IPS-18a (cell line): ENCODE results near the gene SNX33.
"Not testable (repeated sequence)": the region's sequence is repeated elsewhere in the genome, so short reads cannot be mapped to it uniquely, and the experiment has no call there.

Experiments used
- H3K27ac ChIP-seq: one replicate; pipeline ENCODE4 v1.5.1; 2013; ENCODE audit warnings: low read length
- H3K27me3 ChIP-seq: one replicate; pipeline ENCODE4 v1.6.1; 2013; ENCODE audit warnings: mild to moderate bottlenecking, low read length; ENCODE audit not compliant: control insufficient read depth, insufficient read depth
- H3K36me3 ChIP-seq: one replicate; pipeline ENCODE4 v1.6.1; 2013; ENCODE audit warnings: low read depth, low read length; ENCODE audit not compliant: control insufficient read depth
- H3K4me1 ChIP-seq: one replicate; pipeline ENCODE4 v1.6.1; 2013; ENCODE audit warnings: low read depth, low read length; ENCODE audit not compliant: control insufficient read depth
- H3K4me3 ChIP-seq: one replicate; pipeline ENCODE4 v1.5.1; 2013; ENCODE audit warnings: low read length
- H3K9ac ChIP-seq: one replicate; pipeline ENCODE4 v1.6.1; 2013; ENCODE audit warnings: mild to moderate bottlenecking, low read length, moderate library complexity
- H3K9me3 ChIP-seq: one replicate; pipeline ENCODE4 v1.6.1; 2013; ENCODE audit warnings: low read depth, low read length; ENCODE audit not compliant: control insufficient read depth

The SNX33 gene

DNA sequence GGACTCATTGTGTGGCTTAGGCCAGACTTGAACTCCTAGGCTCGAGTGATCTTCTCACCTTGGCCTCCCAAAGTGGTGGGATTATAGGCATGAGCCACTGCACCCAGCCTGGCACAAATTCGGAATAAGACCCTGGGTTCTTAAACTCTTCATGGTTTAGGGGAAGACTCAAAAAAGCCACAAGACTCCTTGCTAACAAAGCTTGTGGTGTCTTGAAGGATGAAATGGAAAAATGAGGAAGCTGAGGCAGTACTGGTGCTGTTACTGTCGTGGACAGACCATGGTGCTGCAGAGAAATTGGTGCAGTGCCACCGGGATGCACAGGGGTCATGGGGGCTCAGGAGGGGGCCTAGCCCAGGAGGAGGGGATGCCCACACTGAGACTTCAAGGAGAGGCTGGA is 44.6 kb downstream of the SNX33 start:
- H3K27ac ChIP-seq, H3K4me3 ChIP-seq, H3K36me3 ChIP-seq, H3K9me3 ChIP-seq, H3K27me3 ChIP-seq, H3K9ac ChIP-seq: not testable (repeated sequence)
- peaks cover 12% of the 10 kb centered on the region for H3K4me1 ChIP-seq

- H3K9me3 ChIP-seq, H3K27me3 ChIP-seq, H3K27ac ChIP-seq, H3K36me3 ChIP-seq, H3K9ac ChIP-seq, H3K4me3 ChIP-seq: not testable (repeated sequence)
- peaks cover 12% of the 10 kb centered on the region for H3K4me1 ChIP-seq
These were observed 45.3 kb downstream of the SNX33 start for GRCh38 chr15:75693028-75693427.

- no peak overlapping the region for H3K27ac ChIP-seq
- no peaks in the 10 kb centered on the region for H3K9me3 ChIP-seq
- H3K9ac ChIP-seq, result no peak overlapping the region
- H3K4me1 ChIP-seq, result peaks cover 12% of the 10 kb centered on the region
- H3K36me3 ChIP-seq, result no peaks in the 10 kb centered on the region
- no peaks in the 10 kb centered on the region for H3K27me3 ChIP-seq
- H3K4me3 ChIP-seq, result no peak overlapping the region
These were observed 46.0 kb downstream of the SNX33 start for GRCh38 chr15:75693501-75694240.

DNA sequence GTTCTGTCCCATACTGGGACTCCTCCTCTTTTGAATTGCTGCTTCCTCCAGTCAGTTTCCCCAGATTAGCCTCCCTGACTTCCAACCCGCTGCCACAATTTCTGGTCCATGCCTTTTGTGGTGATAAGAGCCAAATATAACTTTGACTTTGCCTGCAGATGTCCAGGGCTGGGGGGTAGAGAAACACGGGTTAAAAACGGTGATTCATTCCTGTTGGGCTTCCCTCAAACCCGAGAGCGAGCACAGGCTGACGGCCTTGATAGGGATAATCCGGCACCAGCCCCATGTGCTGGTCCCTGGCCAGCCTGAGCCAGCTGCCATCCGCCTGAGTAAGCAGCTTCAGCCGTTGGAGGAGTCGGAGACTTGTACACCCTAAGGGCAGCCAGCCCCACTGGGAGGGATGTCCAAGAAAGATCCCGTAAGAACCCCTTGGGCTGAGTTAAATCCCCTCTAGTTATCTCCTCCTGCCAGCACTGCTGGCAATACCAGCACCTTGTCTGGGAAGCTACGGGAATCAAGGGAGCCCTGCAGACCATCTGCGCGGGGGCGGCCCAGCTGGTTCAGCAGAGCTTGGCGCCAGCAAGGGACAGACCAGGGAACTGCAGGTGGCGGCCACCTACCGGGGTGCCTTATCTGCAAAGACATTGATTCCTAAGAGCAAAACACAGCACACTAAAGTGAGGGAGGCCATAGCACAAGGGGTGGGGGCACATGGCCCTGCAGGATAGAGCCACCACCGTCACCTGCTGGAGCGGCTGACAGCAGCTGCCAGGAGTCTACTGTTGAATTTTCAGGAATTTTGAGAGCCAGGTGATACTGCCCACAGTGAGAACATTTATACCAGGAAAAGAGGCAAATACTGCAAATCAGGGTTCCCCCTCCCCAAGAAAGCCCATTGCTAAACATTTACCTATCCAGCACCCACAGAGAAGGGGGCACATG is 46.8 kb downstream of the SNX33 start:
- no peak overlapping the region for H3K4me3 ChIP-seq
- no peak overlapping the region for H3K27ac ChIP-seq
- H3K9ac ChIP-seq, result no peak overlapping the region
- H3K9me3 ChIP-seq, result no peaks in the 10 kb centered on the region
- peaks cover 12% of the 10 kb centered on the region for H3K4me1 ChIP-seq
- no peaks in the 10 kb centered on the region for H3K27me3 ChIP-seq
- H3K36me3 ChIP-seq, result no peaks in the 10 kb centered on the region

- no peaks in the 10 kb centered on the region for H3K9me3 ChIP-seq
- H3K27ac ChIP-seq, result no peak overlapping the region
- no peaks in the 10 kb centered on the region for H3K27me3 ChIP-seq
- no peak overlapping the region for H3K4me3 ChIP-seq
- H3K36me3 ChIP-seq, result no peaks in the 10 kb centered on the region
- peaks cover 12% of the 10 kb centered on the region for H3K4me1 ChIP-seq
- H3K9ac ChIP-seq, result no peak overlapping the region
These were observed 47.5 kb downstream of the SNX33 start for GRCh38 chr15:75695220-75695619.

DNA sequence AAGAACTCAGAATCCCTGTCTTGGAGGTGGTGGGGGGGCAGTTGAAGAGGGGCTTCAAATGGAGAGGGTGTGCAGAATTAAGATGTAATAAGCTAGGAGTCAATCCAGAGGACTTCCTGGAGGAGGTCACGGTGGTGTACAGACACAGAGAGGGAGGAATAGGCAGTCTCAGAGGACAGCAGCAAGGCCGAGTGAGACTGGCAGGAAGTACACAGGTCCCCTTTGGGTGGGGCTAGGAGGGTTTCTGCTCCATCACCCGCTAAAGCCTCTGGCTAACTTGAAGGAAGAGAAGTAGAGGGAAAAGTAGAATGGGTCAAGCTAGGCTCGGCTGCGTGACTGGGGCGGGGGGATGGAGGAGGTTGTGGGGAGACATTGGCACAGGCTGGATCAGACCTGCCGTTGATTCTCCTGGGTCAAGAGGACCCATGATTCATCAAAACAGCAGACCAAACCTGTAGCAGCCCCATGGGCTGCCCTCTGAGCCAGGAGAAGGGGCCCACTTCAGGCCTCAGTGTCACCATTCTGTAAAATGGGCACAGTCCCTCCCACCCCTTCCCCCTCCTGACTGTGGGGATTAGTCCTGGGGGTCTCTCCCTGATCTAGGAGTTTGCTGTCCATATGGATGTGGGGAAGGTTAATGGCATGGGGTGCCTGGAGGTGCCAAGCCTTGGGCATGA is 48.1 kb downstream of the SNX33 start:
- Histone ChIP-seq H3K27me3 (no peaks in the 10 kb centered on the region), H3K4me1 (peaks cover 12% of the 10 kb centered on the region), H3K9me3 (no peaks in the 10 kb centered on the region), H3K27ac (no peak overlapping the region), H3K9ac (no peak overlapping the region), H3K36me3 (no peaks in the 10 kb centered on the region), H3K4me3 (no peak overlapping the region)

DNA sequence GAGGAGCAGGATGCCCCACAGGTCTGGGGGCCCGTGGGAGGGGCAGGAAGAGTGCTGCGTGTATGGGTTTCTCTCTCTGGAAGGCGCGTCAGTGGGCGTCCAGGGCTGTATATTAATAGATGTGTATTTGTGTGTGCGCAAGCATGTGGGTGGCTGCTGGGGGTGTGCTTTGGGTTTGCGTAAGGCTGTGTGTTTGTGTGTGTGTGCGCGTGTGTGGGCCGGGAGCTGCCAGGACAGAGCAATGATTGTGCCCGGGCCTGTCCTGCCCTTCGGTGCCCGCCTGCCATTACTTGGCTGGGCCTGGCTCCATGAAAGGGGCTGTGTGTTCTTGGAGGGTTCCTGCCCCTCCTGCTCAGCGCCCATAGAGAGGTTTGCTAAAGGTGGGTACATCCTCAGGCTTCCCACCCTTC is 48.6 kb downstream of the SNX33 start:
- Histone ChIP-seq H3K9ac (no peak overlapping the region), H3K27ac (no peak overlapping the region), H3K4me1 (peaks cover 12% of the 10 kb centered on the region)

GRCh38 chr15:75696854-75697259 is 49.1 kb downstream of the SNX33 start:
- Histone ChIP-seq H3K36me3 (no peaks in the 10 kb centered on the region), H3K27ac (no peak overlapping the region), H3K4me1 (peaks cover 12% of the 10 kb centered on the region), H3K27me3 (no peaks in the 10 kb centered on the region), H3K9ac (no peak overlapping the region), H3K4me3 (no peak overlapping the region), H3K9me3 (no peaks in the 10 kb centered on the region)

More for the DNA sequence above, 48.6 kb downstream of the SNX33 start:
- Histone ChIP-seq H3K4me3 (no peak overlapping the region), H3K9me3 (no peaks in the 10 kb centered on the region), H3K27me3 (no peaks in the 10 kb centered on the region), H3K36me3 (no peaks in the 10 kb centered on the region)

DNA sequence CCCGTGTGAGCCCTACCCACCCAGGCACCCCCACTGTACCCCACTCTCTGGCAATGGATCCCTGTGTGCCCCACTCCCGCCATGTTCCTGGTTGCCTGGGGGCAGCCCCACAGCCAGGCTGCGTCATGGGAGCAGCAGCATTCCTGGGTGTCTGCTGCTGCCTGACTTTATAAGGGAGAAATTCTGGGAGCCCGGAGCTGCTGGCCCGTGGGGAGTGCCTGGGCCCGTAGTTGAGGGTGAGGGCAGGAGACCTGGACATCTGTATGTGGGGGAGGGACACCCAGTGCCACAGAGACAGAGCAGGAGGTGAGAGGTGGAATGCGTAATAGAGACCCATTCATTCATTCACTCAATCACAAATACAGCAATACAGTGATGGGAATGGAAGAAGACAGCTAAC is 49.8 kb downstream of the SNX33 start:
- Histone ChIP-seq H3K27me3 (no peaks in the 10 kb centered on the region), H3K9ac (no peak overlapping the region), H3K4me3 (no peak overlapping the region), H3K27ac (no peak overlapping the region), H3K9me3 (no peaks in the 10 kb centered on the region), H3K36me3 (no peaks in the 10 kb centered on the region), H3K4me1 (peaks cover 12% of the 10 kb centered on the region)

DNA sequence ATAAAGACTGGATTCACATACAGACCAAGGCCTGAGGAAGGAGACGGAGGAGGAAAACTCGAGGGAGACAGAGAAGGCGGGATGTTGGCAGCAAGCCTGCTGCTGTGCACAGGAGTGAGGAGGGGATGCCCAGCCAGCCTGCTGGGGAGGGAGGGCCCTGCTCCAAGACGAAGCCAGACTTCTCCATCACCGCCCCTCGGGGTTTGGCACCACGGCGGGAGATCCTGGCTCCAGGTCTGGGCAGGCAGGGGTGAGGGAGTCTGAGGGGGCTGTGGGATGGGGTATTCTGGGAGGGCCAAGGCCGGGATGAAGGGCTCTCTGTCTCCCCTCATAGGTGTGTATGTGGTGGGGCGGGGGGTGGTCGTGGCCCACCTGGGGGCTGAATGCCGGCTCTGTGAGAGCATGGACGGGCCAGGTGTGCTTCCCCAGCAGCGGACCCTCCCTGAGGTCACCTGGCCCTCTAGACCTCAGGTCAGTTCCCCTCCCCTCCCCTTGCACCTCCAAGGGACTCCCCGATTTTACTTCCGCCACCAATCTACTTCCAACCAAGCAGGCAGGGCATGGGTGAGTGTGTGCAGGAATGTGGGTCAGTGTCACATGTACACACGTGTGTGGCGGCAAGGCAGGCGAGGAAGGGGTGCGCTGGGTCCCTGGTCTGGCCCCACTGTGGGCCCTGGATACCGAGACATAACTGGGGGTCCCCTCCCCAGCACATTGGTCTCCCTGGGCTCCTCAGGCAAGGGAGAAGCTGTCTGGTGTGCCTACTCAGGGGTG is 50.4 kb downstream of the SNX33 start:
- not testable (repeated sequence) for H3K4me3 ChIP-seq, H3K9ac ChIP-seq, H3K27ac ChIP-seq, H3K36me3 ChIP-seq, H3K27me3 ChIP-seq, H3K9me3 ChIP-seq
- peaks cover 12% of the 10 kb centered on the region for H3K4me1 ChIP-seq

- not testable (repeated sequence) for H3K9me3 ChIP-seq, H3K4me3 ChIP-seq, H3K9ac ChIP-seq, H3K27me3 ChIP-seq, H3K27ac ChIP-seq, H3K36me3 ChIP-seq
- peaks cover 11% of the 10 kb centered on the region for H3K4me1 ChIP-seq
These were observed 51.8 kb downstream of the SNX33 start for GRCh38 chr15:75699517-75699916.
